H1 (cell line): ENCODE measurements around the gene MPDZ.

Source experiments
- CBX8 ChIP-seq: fragments of 300-800, 300-1000 bp; sonication (generic); IDR thresholded peaks from 2 replicates; pipeline ENCODE4 v1.7.1; 2016; ENCODE audit warnings: low read depth, low read length, borderline replicate concordance
- CTCF ChIP-seq, 3 experiments: IDR thresholded peaks; 1 replicate in 2 of 3; 2 replicates in 1 of 3; pipeline versions ENCODE4 v1.5.1 to v1.6.1; 2011; ENCODE audit warnings: low read length in 3 of 3, mild to moderate bottlenecking in 3 of 3, inconsistent platforms in 2 of 3, low read depth in 1 of 3, moderate library complexity in 1 of 3; ENCODE audit not compliant: insufficient read depth in 1 of 3; ENCODE audit errors: control extremely low read depth in 1 of 3
- EP300 ChIP-seq, 2 experiments: IDR thresholded peaks; 1 replicate in 1 of 2; 2 replicates in 1 of 2; pipeline ENCODE4 v1.6.1; 2011 to 2012; ENCODE audit warnings: low read depth in 2 of 2, low read length in 2 of 2, mild to moderate bottlenecking in 2 of 2, borderline replicate concordance in 1 of 2, inconsistent platforms in 1 of 2, moderate library complexity in 1 of 2
- GABPA ChIP-seq: IDR thresholded peaks from 2 replicates; pipeline ENCODE4 v1.6.1; 2011; ENCODE audit warnings: mild to moderate bottlenecking, low read length, moderate library complexity, borderline replicate concordance; ENCODE audit not compliant: insufficient read depth
- HDAC2 ChIP-seq, 2 experiments: fragments of 300-600 bp in 1 of 2; sonication (generic) in 1 of 2; IDR thresholded peaks; 2 replicates each; pipeline ENCODE4 v1.6.1; 2011 to 2012; ENCODE audit warnings: low read depth in 2 of 2, low read length in 2 of 2, mild to moderate bottlenecking in 2 of 2, moderate library complexity in 2 of 2, borderline replicate concordance in 1 of 2, inconsistent platforms in 1 of 2
- NANOG ChIP-seq: IDR thresholded peaks from 2 replicates; pipeline ENCODE4 v1.6.1; 2011; ENCODE audit warnings: low read length, low read depth, mild to moderate bottlenecking, inconsistent platforms; ENCODE audit not compliant: insufficient read depth, poor library complexity, severe bottlenecking
- TAF1 ChIP-seq: IDR thresholded peaks from 2 replicates; pipeline ENCODE4 v1.6.1; 2011; ENCODE audit warnings: mild to moderate bottlenecking, low read depth, low read length
- YY1 ChIP-seq: IDR thresholded peaks from 2 replicates; pipeline ENCODE4 v1.6.1; 2011; ENCODE audit warnings: low read depth, mild to moderate bottlenecking, low read length

- no peak for TF ChIP-seq GABPA
- TF ChIP-seq CTCF (IDR thresholded peaks at IDR 0.05; ENCODE audit: control extremely low read depth in 1 of 3, insufficient read depth in 1 of 3, low read depth in 1 of 3, low read length in 3 of 3): no peak
- TF ChIP-seq TAF1: no peak
- no peak for TF ChIP-seq NANOG
- no peak for TF ChIP-seq HDAC2 (IDR thresholded peaks at IDR 0.05; ENCODE audit: borderline replicate concordance in 1 of 2, low read depth in 2 of 2, low read length in 2 of 2)
- TF ChIP-seq CBX8: no peak
- no peak for TF ChIP-seq EP300 (IDR thresholded peaks at IDR 0.05; ENCODE audit: borderline replicate concordance in 1 of 2, low read depth in 2 of 2, low read length in 2 of 2)
- no peak for TF ChIP-seq YY1
These were observed 136.7 kb downstream of the MPDZ start for GRCh38 chr9:13142776-13143175.
